ENCODE results near the gene A3GALT2. TPM values are rescaled to one million over a fixed set of nuclear protein-coding genes. Genes with fewer than 3 reads are reported as not detected.

A3GALT2 gene
- polyA plus RNA-seq, 1 donor from 2014 or later, result not detected

DNA sequence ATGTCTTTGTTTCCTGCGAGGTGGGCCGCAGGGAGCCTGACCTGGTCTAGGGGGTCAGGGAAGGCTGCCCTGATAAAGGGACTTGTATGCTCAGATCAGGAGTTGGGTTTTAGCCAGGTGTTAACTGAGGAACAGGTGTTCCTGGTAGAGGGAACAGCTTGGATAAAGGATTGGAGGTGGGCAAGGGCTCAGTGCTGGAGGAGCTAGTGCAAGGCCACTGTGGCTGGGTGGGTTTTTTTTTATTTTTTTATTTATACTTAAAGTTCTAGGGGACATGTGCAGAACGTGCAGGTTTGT, 31.1 kb downstream of the A3GALT2 start:
- H3K9me3 Mint-ChIP-seq, result no peaks in the 10 kb centered on the region
- peaks cover 0 to 2% (median 0%) of the 10 kb centered on the region in 3 donors for H3K4me1 Mint-ChIP-seq
- no peak overlapping the region for H3K4me3 Mint-ChIP-seq
- H3K36me3 Mint-ChIP-seq, result peaks cover 10% of the 10 kb centered on the region
- no peak overlapping the region for H3K27ac Mint-ChIP-seq
- no peaks in the 10 kb centered on the region for H3K27me3 Mint-ChIP-seq

DNA sequence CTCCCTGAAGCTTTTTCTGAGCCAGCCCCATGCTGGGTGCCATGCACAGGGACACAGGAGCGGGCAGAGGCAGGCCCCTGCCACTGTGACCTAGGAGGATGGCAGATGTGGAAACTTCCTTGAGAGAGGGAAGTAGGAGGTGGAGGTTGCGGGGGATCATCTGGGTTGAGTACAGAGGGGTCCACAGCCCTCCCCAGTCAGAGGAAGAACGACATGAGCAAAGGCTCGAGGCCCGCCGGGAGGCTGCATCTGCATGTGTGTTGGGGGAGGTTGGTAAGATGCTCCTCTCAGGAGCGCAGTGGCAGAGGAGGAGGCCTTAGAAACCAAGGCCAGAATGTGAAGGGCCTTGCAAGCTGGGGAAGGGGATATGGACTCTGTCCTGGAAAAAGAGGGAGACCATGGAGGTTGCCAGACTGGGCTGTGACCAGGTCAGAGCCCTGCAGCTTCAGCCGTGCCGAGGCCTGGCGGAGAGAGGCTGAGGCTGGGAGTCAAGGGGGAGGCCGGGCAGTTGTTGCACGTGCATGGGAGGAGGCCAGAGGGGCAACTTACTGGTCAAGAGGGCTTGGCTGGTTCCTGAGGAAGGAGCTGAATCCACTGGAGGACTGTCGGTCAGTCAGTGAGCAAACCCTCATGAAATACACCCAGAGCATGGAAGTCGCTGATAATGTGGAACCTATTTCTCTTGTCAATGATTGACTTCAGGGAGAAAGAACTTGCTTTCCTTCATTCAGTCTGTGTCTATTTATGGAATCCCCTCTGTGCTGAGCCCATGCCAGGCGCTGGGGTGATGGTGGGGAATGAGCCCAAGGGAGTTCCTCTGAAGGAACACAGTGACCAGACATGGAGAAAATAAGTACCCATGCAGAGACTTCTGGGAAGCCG, 31.7 kb downstream of the A3GALT2 start:
- H3K9me3 Mint-ChIP-seq, result no peaks in the 10 kb centered on the region
- H3K36me3 Mint-ChIP-seq, result peaks cover 10% of the 10 kb centered on the region
- H3K27me3 Mint-ChIP-seq, result no peaks in the 10 kb centered on the region
- peaks cover 0 to 2% (median 0%) of the 10 kb centered on the region in 3 donors for H3K4me1 Mint-ChIP-seq
- H3K27ac Mint-ChIP-seq, result no peak overlapping the region
- H3K4me3 Mint-ChIP-seq, result no peak overlapping the region

DNA sequence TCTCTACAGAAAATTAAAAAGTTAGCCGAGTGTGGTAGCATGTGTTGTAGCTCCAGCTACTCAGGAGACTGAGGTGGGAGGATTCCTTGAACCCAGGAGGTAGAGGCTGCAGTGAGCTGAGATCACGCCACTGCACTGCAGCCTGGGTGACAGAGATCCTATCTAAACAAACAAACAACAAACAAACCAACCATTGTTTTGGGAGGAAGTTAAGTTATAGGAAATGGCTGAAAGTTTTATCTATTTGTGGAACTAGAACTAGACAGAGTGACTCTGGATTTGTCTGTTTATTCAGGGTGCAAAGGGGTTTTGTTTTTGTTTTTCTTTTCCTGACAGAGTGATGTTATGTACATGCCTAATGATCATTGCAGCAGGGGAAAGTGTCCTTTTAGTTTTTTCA, 33.6 kb downstream of the A3GALT2 start:
- H3K36me3 Mint-ChIP-seq, result peaks cover 10% of the 10 kb centered on the region
- H3K27me3 Mint-ChIP-seq, result no peaks in the 10 kb centered on the region
- no peak overlapping the region for H3K4me3 Mint-ChIP-seq
- H3K4me1 Mint-ChIP-seq, result peaks cover 0 to 2% (median 0%) of the 10 kb centered on the region in 3 donors
- H3K27ac Mint-ChIP-seq, result no peak overlapping the region
- no peaks in the 10 kb centered on the region for H3K9me3 Mint-ChIP-seq

DNA sequence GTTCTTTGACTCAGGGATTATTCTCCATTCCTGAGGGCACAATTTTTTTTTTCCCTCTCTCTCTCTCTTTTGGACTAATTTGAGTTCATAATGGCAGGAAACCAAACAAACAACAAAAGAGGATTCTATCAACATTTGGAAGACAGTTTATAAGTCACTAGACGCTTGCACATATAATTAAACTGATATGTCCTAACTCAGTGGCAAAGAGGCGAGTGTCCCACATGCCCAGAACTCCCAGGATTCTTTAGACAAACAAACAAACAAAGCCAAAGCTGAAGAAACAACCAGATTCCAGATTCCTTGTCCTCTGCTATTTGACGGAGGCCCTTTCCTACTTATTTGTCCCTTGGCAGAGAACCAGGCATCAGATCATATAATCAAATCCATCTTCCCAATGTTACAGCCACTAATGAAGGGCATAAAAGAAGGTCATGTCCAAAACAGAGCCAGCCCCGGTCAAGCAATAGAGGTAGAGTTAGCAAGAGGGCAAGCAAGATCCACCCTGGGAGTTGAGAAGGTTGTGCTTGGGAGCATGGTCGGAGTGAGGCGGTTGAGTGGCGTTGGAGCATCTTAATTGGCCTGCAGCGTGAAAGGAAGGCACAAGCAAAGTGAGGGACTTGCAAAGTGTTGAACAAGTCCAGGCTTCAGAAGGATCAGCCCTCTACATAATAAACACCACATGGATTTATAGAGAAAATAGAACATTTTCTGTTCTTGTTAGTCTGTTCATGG, 34.3 kb downstream of the A3GALT2 start:
- H3K27me3 Mint-ChIP-seq, result no peaks in the 10 kb centered on the region
- H3K4me1 Mint-ChIP-seq, result peaks cover 0 to 2% (median 0%) of the 10 kb centered on the region in 3 donors
- no peaks in the 10 kb centered on the region for H3K9me3 Mint-ChIP-seq
- H3K36me3 Mint-ChIP-seq, result peaks cover 10% of the 10 kb centered on the region
- H3K27ac Mint-ChIP-seq, result no peak overlapping the region
- H3K4me3 Mint-ChIP-seq, result no peak overlapping the region

DNA sequence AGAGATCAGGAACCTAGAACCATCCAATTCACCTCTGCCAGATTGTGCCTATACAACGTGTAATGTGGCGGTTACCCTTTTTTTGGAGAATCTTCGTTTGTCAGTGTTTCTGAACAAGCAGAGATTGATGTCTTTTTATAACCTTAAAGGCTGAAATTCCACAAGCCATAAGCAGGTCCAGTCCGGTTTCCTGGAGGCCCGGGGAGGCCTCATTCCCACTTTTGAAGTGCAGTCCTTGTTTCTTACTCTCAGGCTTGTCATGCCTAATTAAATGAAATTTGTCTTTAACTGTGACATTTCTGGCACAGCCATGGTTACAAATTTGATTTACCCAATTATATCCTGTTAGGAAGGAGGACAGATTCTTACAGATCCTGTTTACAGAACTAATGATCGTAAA, 36.8 kb downstream of the A3GALT2 start:
- Mint-ChIP-seq H3K36me3 (peaks cover 10% of the 10 kb centered on the region), H3K27me3 (no peaks in the 10 kb centered on the region), H3K9me3 (no peaks in the 10 kb centered on the region), H3K4me1 (peaks cover 0 to 2% (median 0%) of the 10 kb centered on the region in 3 donors), H3K4me3 (no peak overlapping the region), H3K27ac (no peak overlapping the region)

DNA sequence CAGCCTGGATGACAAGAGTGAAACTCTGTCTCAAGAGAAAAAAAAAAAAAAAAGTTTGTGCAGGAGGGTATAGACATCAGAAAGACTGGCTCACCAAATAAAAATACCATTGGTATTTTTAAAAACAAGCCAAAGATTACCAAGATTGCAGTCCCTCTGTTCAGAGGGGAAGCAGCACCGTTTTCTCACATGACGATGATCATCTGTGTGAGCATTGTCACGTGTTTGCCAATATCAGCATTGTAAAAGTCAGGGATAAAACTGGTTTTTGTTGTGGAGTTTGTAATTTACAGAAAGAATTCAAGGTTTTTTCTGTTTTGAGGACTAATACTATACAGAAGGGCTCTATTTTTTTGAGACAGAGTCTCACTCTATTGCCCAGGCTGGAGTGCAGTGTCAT, 38.1 kb downstream of the A3GALT2 start:
- H3K4me3 Mint-ChIP-seq, result no peak overlapping the region
- H3K4me1 Mint-ChIP-seq, result peaks cover 0 to 2% (median 0%) of the 10 kb centered on the region in 3 donors
- no peak overlapping the region for H3K27ac Mint-ChIP-seq
- no peaks in the 10 kb centered on the region for H3K9me3 Mint-ChIP-seq
- H3K36me3 Mint-ChIP-seq, result peaks cover 6% of the 10 kb centered on the region
- no peaks in the 10 kb centered on the region for H3K27me3 Mint-ChIP-seq

DNA sequence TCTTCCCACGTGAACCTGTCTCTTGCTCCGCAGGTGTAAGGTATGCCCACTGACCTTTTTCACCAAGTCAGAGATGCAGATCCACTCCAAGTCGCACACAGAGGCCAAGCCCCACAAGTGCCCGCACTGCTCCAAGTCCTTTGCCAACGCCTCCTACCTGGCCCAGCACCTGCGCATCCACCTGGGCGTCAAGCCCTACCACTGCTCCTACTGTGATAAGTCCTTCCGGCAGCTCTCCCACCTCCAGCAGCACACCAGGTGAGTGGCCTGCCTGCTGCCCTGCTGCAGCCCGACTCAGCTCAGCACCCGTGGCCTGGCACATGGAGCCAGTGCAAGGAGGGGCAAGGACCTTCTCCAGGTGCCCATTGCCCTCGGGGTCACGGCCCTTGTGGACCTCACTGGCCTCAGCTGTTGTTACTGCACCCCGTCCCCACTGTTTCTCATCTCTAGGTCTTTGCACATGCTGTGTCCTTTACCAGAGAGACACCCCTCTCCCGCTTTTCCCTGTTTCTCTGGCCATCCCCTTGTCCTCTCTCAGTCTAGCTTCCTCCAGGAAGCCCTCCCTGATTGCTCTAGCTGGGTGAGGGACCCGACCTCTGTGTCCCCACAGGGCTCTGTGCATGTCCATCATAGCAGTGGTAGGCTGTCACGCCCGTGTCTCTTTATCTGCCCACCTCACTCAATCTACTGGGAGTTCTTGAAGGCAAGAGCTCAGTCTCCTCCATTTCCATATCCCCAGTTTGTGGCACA, 39.2 kb downstream of the A3GALT2 start:
- H3K9me3 Mint-ChIP-seq, result no peaks in the 10 kb centered on the region
- peaks cover 0 to under 1% (median 0%) of the 10 kb centered on the region in 3 donors for H3K4me1 Mint-ChIP-seq
- H3K27ac Mint-ChIP-seq, result peak overlapping the region in 1 of 3 donors; percentile 2
- H3K4me3 Mint-ChIP-seq, result no peak overlapping the region
- peaks cover 7% of the 10 kb centered on the region for H3K36me3 Mint-ChIP-seq
- no peaks in the 10 kb centered on the region for H3K27me3 Mint-ChIP-seq

DNA sequence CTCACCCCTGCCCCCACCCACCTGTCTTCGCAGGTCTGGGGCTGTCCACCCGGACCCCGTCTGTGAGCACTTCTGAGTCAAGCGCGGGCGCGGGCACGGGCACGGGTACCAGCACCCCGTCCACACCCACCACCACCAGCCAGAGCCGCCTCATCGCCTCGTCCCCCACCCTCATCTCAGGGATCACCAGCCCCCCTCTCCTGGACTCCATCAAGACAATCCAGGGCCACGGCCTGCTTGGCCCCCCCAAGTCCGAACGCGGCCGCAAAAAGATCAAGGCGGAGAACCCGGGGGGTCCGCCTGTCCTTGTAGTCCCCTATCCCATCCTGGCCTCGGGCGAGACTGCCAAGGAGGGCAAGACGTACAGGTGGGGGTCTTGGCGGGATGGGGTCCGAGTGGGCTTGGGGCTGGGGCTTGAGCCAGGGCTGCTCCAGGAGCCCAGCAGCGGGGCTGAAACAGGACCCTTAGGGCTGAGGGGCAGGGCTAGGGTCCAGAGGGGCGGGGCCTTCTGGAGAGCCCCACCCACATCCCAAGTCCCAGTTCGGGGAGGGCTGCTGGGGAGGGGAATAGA, 40.7 kb downstream of the A3GALT2 start:
- H3K4me1 Mint-ChIP-seq, result no peaks in the 10 kb centered on the region
- no peak overlapping the region for H3K27ac Mint-ChIP-seq

DNA sequence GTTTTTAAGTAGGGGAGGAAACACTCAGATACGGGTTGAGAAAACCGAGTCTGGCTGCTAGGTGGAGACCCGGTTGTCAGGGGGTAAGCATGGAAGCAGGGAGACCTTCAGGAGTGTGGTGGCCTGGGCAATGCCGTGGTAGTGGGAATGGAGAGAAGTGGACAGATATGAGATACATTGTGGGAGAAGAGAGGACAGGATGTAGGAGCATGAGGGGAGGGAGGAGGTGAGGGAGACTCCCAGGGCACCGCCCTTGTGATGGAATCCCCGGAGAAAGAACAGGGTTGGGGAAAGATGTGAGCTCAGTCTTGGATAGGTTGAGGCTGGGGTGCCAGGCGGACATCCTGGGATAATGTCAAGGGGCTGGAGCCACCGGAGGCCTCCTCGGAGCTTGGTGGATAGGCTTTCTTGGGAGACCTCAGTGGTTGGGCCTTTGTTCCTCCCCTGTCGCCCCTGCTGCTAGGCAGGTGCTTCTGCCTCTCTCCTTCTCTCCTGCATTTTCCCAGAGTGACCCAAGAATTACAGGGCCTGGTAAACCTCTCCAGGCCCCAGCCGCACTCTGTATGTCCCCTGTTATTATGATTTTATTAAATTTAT, 43.3 kb downstream of the A3GALT2 start:
- no peaks in the 10 kb centered on the region for H3K9me3 Mint-ChIP-seq
- H3K27me3 Mint-ChIP-seq, result no peaks in the 10 kb centered on the region
- peaks cover 5 to 19% (median 14%) of the 10 kb centered on the region in 3 donors for H3K4me1 Mint-ChIP-seq
- no peak overlapping the region for H3K27ac Mint-ChIP-seq
- H3K36me3 Mint-ChIP-seq, result peaks cover 9% of the 10 kb centered on the region
- H3K4me3 Mint-ChIP-seq, result no peak overlapping the region

More for the DNA sequence above, 40.7 kb downstream of the A3GALT2 start:
- H3K9me3 Mint-ChIP-seq, result no peaks in the 10 kb centered on the region
- peaks cover 7% of the 10 kb centered on the region for H3K36me3 Mint-ChIP-seq
- no peak overlapping the region for H3K4me3 Mint-ChIP-seq
- no peaks in the 10 kb centered on the region for H3K27me3 Mint-ChIP-seq

DNA sequence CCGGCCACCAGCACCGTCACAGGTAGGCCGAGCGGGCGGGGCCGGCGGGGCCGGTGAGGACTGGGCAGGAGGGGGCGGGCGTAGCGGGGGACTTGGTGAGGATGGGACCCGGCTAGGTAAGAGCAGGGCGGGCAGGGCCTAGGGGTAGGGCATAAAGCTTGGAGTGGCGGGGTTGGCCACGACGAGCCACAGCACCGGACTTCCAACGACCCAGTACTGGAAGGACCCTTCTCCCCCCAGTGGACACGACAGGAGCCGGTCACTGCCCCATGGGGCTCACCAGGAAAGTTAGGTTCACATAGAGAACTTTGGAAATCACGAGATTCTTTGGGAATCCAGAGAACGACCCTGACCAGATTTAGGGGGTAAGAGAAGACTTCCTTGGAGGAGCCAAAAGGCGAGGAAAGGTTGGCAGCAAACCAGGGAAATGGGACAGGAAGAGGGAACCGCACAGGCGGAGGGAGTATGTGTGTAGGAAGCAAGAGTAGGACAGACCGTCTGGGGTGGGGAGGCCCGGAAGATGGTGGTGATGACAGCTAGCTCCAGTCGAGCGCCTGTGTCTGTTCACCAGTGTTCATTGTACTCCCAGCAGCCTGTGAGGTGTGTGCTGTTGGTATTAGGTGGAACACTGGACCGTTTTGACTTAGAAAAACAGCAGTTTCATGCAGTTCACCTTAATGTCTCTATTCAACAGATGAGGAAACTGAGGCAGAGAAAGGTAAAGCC, 44.2 kb downstream of the A3GALT2 start:
- Mint-ChIP-seq H3K27ac (no peak overlapping the region), H3K9me3 (no peaks in the 10 kb centered on the region), H3K27me3 (no peaks in the 10 kb centered on the region), H3K4me1 (peaks cover 6 to 22% (median 17%) of the 10 kb centered on the region in 3 donors), H3K36me3 (peaks cover 9% of the 10 kb centered on the region), H3K4me3 (no peak overlapping the region)

DNA sequence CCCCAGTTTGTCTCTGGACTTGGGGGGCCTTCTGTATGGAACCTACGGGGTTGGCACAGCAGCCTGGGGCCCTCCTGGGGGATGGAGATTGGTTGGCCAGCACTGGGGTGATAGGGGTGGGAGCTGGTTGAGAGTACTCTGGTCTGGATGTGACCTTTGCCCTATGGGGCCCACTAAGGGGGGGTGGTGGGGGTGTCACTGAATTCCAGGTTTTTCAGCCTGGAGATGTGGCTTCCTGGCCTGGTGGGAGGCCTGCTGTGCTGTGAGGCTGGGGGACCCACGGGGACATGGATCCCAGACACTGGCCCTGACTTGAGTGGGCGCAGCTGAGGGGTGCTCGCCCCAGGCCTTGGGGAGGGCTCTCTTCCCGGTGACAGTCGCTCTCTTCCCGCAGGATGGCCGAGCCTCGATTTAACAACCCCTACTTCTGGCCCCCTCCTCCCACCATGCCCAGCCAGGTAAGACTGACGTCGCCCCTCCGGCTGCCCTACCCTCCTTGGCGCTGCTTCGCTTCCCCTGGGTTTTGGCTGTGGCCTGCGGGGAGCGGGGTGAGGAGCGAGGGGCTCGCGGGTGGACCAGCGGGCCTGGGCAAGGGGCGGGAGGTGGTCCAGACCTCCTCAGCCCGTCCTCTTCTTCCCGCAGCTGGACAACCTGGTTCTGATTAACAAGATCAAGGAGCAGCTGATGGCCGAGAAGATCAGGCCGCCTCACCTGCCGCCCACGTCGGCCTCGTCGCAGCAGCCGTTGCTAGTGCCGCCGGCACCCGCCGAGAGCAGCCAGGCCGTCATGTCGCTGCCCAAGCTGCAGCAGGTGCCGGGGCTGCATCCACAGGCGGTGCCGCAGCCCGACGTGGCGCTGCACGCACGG, 45.0 kb downstream of the A3GALT2 start:
- no peaks in the 10 kb centered on the region for H3K9me3 Mint-ChIP-seq
- H3K36me3 Mint-ChIP-seq, result peaks cover 10% of the 10 kb centered on the region
- no peaks in the 10 kb centered on the region for H3K27me3 Mint-ChIP-seq
- H3K27ac Mint-ChIP-seq, result no peak overlapping the region
- H3K4me3 Mint-ChIP-seq, result no peak overlapping the region
- H3K4me1 Mint-ChIP-seq, result peaks cover 9 to 26% (median 21%) of the 10 kb centered on the region in 3 donors

DNA sequence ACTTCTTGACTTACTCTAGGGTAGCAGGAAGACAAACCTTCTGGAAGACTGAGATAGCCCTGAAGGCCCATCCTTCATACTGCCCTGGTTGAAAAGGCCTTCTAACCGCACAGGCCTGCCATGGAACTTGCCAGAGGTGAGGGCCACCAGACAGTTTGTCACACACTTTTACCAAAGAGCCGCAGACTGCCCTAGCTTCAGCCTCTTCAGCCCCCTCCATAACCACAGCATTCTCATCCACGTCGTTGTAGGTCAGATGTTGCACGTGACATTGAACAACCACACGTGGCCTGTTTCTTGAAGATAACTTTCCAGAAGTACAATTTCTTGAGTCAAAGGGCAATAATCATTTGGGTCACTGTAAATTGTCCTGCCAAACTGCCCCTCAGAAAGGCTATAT, 45.7 kb downstream of the A3GALT2 start:
- Mint-ChIP-seq H3K9me3 (no peaks in the 10 kb centered on the region), H3K27me3 (no peaks in the 10 kb centered on the region), H3K4me1 (peaks cover 9 to 26% (median 21%) of the 10 kb centered on the region in 3 donors), H3K27ac (peak overlapping the region in 1 of 3 donors; percentile 43), H3K36me3 (peaks cover 10% of the 10 kb centered on the region), H3K4me3 (no peak overlapping the region)

DNA sequence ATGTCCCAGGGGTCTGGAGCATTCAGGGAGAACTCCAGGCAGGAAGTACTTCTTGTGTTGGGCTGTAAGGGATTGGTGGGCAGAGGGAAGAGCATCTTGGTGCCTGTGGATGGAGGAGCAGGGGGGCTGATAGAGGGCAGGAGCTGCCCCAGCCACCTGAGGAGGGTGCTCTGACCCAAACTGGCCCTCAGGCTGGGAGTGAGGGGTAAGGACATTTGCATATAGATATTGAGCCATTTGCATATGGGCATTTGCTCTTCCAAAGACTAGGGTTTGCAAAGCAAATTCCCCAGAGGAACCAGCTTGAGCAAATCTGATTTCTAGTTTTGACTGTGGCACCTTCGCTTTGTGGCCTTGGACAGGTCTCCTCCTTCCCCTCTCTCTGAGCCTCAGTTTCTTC, 46.5 kb downstream of the A3GALT2 start:
- peak overlapping the region in 1 of 4 donors; percentile 33 for H3K4me3 Mint-ChIP-seq
- peak overlapping the region in 1 of 3 donors; percentile 43 for H3K27ac Mint-ChIP-seq
- H3K4me1 Mint-ChIP-seq, result peaks cover 9 to 29% (median 21%) of the 10 kb centered on the region in 3 donors
- H3K27me3 Mint-ChIP-seq, result no peaks in the 10 kb centered on the region
- H3K36me3 Mint-ChIP-seq, result peaks cover 7% of the 10 kb centered on the region
- H3K9me3 Mint-ChIP-seq, result no peaks in the 10 kb centered on the region
